K562 (cell line): ENCODE measurements around the gene MMP15. TPM values are rescaled to one million over a fixed set of nuclear protein-coding genes. Genes with fewer than 3 reads are reported as not detected.

ENCODE experiments used
- MGA ChIP-seq: fragments of 450-650 bp; IDR thresholded peaks from 2 replicates; pipeline ENCODE4 v1.6.1; 2016; ENCODE audit warnings: mild to moderate bottlenecking, moderate library complexity
- ZBTB2 ChIP-seq: fragments of 450-650 bp; IDR thresholded peaks from 2 replicates; pipeline ENCODE4 v1.6.1; 2016; ENCODE audit warnings: antibody characterized with exemption
- ZBTB40 ChIP-seq, 2 experiments: fragments of 450-650 bp in 1 of 2; sonication (generic) in 1 of 2; formaldehyde crosslinking in 1 of 2; IDR thresholded peaks; 2 replicates each; pipeline versions ENCODE4 v1.7.1 to v1.9.0; 2016 to 2022; ENCODE audit warnings: inconsistent platforms in 1 of 2, mild to moderate bottlenecking in 1 of 2, missing genetic modification reagents in 1 of 2
- polyA plus RNA-seq, 8 experiments: library from polyadenylated mRNA; depleted of rRNA in 4 of 8; stranded (reverse) in 5 of 8; unstranded in 3 of 8; fragments of >200 nt; fragmentation: Nextera tagmentation in 2 of 8; fragmentation: Illumina TruSeq in 1 of 8; extraction: Ambion mirVana in 2 of 8; extraction: Trizol in 1 of 8; gene quantifications; 2 replicates each; pipeline versions ENCODE4 v1.2.1 to v1.2.3, GENCODE V29; 2011 to 2014; ENCODE audit warnings: inconsistent platforms in 1 of 8, missing spikeins in 1 of 8
- total RNA-seq, 7 experiments: library from RNA; depleted of rRNA in 6 of 7; stranded (reverse); fragments of >200 nt in 6 of 7; fragmentation: Illumina TruSeq in 2 of 7; extraction: Trizol in 2 of 7; gene quantifications; 2 replicates each; pipeline versions ENCODE4 v1.2.1 to v1.2.3, GENCODE V29; 2011 to 2021; ENCODE audit warnings: low replicate concordance in 1 of 7

MMP15 gene
- total and polyA plus RNA-seq, 9 of the 15 experiments (the other 6 are each of a cell fraction or from before 2014, with no cell fraction given): 0.01 to 20.4 (median 5.5) TPM

GRCh38 chr16:57984443-57985203 lies 40.9 kb upstream of the MMP15 start (continued):
- TF ChIP-seq ZBTB40 (IDR thresholded peaks at IDR 0.05) (peak; percentile 54), ZBTB40 (CRISPR knock-in tag; IDR thresholded peaks at IDR 0.05) (no peak), ZBTB2 (peak; percentile 59; the same call in 1 of the 2 replicates), MGA (peak; percentile 83)
